ENCODE measurements around the gene MUC3A.

MUC3A gene

DNA sequence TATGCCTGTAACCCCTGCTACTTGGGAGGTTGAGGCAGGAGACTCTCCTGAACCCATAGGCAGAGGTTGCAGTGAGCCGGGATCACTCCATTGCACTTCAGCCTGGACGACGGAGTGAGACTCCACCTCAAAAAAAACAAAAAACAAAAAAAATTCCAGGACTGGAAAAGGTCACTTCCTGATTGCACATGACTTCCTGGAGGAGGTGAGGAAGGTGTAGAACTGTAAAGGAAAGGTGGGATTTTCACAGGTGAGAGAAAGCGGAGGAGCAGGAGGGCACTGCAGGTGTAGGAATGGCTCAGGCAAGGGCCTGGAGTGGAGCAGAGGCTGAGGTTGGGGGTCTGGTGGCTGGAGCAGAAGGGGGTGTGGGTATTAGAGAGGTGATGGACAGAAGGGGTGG, 3.2 kb upstream of the MUC3A start:
- FAIRE-seq = no peak

DNA sequence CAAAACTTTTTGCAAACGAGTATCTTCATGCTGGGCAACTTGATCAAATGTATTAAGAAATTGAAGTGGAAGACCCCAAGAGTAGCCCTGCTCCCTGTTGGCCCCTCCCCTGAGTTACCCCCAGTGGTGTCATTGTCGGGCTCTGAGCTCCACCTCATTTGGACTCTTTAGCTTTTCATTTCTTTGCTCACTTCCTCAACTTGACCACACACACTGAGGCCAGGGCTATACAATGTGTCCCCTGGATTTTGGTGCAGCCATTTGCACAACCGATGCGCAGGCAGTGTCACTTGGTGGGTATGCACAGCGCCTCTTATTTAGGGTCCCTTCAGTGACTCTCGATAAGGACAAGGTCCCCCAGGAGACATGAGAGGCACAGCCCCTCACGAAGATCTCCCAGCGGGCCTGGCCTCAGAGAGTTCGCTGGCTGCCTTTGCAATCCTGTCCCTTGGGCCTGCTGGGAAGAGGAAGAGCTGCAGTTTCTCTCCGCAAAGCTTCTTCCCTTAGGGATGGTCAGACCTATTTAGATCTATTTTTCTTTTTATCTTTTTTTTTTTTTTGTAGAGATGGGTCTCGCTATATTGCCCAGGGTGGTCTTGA, 2.5 kb upstream of the MUC3A start:
- FAIRE-seq = no peak

DNA sequence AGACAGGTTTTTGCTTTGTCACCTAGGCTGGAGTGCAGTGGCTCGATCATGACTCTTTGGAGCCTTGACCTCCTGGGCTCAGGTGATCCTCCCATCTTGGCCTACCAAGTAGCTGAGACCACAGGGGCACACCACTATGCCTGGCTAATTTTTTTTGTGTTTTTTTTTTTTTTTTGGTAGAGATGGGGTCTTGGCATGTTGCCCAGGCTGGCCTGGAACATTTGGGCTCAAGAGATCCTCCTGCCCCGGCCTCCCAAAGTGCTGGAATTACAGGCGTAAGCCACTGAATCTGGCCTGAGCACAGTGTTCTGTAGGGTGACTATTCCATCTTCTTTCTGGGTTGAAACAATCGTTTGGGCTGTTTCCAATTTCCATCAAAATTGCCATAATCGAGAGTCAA, 1.5 kb upstream of the MUC3A start:
- no peak for FAIRE-seq

DNA sequence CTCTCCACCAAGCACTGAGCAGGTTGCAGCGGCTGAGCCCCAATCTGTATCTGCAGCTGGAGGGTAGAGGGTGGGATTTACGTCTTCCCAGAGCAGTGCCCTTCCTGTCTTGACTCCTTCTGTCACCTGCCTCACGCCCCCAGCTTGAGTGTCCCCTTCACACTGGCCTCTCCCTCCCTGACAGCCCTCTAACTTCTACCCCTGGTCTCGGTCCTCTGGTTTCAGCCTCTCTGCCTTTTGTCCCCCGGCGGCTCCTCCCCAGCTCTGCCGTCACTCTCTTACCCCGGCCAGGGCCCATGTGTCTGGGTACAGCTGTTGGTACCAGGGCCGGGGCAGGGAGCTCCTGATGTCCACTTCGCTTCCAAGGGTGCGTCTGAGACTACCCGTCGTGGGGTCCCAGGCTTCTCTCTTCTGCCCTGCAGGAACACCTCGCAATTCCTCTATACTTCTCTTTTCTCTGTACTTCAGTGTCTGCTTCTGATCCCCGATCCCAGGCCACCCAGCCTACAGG, 654 bp downstream of the MUC3A start:
- no peak for FAIRE-seq

DNA sequence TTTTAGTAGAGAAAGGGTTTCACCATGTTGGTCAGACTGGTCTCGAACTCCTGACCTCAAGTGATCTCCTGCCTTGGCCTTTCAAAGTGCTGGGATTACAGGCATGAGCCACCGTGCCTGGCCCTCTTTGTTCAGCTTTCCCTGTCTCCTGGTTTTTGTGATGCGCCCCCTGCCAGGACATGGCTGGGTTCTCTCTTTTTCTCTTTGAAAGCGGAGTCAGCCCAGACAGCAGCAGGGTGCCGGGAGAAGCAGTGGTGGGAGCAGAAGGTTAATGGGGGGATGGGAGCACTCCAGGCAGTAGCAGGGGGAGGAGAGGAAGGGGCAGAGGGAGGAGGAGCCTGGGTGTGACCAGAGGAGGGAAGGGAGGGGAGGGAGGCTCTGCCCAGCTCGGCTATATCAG, 1.8 kb downstream of the MUC3A start:
- no peak for FAIRE-seq

DNA sequence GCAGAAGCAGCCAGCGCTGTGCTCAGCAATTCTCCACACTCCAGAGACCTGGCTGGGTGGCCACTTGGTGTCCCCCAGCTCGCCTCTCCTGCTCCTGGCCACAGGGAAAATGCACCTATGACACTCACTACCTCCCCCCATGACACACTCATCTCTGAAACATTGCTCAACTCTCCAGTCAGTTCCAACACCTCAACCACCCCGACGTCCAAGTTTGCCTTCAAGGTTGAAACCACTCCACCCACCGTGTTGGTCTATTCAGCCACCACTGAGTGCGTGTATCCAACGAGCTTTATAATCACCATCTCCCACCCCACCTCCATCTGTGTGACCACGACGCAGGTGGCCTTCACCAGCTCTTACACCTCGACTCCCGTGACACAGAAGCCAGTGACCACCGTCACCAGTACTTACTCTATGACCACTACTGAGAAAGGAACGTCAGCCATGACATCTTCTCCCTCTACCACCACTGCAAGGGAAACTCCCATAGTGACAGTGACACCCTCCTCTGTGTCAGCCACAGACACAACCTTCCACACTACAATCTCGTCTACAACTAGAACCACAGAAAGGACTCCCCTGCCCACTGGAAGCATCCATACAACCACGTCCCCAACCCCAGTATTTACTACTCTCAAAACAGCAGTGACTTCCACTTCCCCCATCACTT, 2.7 kb downstream of the MUC3A start:
- FAIRE-seq = no peak

DNA sequence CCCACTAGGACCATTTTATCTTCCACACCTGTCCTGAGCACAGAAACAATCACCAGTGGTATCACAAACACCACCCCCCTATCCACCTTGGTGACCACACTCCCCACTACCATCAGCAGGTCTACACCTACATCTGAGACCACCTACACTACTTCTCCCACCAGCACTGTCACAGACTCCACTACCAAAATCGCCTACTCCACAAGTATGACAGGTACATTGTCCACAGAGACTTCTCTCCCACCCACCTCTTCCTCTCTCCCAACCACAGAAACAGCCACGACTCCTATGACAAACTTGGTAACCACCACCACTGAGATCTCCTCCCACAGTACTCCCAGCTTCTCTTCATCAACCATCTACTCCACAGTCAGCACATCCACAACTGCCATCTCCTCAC, 3.3 kb downstream of the MUC3A start:
- FAIRE-seq = no peak

DNA sequence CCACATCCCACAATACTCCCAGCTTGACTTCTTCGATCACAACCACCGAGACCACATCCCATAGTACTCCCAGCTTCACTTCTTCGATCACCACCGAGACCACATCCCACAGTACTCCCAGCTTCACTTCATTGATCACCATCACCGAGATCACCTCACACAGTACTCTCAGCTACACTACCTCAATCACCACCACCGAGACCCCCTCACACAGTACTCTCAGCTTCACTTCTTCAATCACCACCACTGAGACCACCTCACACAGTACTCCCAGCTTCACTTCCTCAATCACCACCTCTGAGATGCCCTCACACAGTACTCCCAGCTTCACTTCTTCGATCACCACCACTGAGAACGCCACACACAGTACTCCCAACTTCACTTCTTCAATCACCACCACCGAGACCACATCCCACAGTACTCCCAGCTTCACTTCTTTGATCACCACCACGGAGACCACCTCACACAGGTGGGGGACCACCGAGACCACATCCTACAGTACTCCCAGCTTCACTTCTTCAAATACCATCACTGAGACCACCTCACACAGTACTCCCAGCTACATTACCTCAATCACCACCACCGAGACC, 8.6 kb downstream of the MUC3A start:
- no peak for FAIRE-seq

DNA sequence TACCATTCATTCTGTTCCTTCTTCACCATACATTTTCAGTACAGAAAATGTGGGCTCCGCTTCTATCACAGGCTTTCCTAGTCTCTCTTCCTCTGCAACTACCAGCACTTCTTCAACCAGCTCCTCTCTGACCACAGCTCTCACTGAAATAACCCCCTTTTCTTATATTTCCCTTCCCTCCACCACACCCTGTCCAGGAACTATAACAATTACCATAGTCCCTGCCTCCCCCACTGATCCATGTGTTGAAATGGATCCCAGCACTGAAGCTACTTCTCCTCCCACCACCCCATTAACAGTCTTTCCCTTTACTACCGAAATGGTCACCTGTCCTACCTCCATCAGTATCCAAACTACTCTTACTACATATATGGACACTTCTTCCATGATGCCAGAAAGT, 10.6 kb downstream of the MUC3A start:
- FAIRE-seq = no peak

DNA sequence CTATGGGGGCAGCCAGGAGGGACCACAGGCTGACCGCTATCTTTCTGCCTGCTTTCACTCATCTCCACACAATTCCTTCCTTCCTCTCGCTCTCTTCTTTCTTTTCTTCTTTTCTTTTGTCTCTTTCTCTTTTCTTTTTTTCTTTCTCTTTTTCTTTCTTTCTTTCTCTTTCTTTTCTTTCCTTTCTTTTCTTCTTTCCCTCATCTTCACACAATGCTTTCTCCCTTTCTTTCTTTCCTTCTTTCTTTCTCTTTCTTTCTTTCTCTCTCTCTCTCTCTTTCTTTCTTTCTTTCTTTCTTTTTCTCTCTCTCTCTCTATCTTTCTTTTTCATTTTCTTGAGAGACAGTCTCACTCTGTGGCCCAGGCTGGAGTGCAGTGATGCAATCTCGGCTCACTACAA, 13.2 kb downstream of the MUC3A start:
- FAIRE-seq = no peak

DNA sequence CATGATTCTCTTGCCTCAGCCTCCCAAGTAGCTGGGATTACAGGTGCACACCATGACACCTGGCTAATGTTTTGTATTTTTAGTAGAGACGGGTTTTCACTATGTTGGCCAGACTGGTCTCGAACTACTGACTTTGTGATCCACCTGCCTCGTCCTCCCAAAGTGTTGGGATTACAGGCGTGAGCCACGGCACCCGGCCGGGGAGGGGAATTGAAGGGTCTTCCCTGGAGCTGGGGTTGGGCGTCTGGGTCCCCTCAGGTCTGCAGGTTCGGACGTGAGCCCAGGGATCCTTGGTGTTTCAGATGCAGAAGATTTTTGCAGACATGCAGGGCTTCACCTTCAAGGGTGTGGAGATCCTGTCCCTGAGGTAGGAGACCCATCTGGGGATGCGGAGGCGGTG, 14.1 kb downstream of the MUC3A start:
- no peak for FAIRE-seq

DNA sequence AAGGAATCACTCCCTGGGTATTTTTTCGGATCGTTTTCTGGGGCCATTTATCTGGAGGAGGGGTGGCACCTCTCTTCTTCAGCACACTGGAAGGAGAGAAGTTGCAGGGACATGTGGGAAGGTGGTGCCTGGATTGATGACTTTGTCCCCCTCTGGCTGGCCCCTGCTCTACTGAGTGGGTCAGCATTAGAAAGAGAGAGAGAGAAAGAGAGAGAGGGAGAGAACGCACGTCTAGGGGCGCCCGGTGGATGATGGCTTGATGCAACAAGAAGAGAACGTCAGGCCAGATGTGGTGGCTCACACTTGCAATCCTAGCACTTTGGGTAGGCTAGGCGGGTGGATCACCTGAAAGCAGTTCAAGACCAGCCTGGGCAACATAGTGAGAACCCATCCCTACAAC, 14.5 kb downstream of the MUC3A start:
- no peak for FAIRE-seq

DNA sequence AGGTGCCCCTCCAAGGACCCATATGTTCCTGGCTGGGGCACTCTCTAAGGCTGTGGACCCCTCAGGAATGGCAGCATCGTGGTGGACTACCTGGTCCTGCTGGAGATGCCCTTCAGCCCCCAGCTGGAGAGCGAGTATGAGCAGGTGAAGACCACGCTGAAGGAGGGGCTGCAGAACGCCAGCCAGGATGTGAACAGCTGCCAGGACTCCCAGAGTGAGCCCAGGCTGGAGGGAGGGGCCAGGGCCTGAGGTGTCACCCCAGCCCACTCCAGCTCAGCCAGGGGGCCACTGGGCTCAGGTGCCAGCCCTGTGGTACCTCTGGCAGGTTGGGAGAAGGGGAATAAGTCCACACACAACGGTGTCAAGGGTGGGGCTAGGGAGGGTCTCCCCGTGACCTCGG, 15.3 kb downstream of the MUC3A start:
- FAIRE-seq = no peak

DNA sequence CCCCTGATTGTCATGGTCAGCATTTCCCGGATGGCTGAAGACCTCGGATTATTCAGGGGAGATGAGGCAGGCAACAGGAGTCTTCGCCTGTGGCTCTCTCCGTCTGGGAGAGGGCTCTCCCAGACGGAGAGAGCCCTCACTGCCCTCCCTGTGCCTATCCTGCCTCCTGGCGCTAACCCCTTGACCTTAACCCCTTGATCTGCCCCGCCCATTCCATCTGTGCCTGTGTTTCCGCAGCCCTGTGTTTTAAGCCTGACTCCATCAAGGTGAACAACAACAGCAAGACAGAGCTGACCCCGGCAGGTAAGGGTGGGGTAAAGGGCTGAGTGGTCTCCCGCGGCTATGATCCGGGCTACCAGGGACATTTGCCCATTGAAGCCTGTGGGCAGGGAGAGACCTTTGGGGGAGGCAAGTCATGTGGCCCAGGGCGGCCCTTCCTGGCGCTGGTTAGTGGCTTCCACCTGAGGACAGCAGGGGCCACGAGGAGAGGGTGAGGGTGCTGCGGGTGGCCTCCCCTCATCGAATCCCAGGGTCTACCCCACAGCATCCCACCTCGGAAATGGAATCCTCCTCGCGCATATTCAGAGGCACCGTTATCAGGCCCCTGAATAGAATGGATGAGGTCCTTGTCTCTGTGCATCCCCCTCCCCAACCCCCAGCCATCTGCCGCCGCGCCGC, 15.8 kb downstream of the MUC3A start:
- FAIRE-seq = no peak

DNA sequence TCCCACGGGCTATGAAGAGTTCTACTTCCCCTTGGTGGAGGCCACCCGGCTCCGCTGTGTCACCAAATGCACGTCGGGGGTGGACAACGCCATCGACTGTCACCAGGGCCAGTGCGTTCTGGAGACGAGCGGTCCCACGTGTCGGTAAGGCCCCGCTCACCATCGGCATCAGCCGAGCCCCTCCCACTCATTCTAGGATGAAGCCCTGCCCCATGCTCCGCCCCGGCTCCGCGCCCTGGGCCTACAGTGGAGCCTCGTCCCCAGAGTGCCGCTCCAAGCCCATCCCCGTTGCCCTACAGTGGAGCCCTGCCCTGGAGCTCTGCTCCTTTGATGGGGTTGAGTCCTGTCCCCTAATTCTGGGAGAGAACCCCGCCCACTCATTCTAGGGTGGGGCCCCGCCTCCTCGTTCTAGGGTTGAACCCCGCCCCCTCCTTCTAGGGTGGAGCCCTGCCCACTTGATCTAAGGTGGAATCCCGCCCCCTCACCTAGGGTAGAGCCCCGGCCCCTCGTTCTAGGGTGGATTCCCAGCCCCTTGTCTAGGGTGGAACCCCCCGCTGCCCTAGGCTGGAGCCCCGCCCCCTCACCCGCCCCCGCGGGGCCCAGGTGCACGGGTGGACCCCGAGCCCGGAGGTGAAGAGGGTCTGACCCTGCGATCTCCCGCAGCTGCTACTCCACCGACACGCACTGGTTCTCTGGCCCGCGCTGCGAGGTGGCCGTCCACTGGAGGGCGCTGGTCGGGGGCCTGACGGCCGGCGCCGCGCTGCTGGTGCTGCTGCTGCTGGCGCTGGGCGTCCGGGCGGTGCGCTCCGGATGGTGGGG, 16.6 kb downstream of the MUC3A start:
- FAIRE-seq = no peak

DNA sequence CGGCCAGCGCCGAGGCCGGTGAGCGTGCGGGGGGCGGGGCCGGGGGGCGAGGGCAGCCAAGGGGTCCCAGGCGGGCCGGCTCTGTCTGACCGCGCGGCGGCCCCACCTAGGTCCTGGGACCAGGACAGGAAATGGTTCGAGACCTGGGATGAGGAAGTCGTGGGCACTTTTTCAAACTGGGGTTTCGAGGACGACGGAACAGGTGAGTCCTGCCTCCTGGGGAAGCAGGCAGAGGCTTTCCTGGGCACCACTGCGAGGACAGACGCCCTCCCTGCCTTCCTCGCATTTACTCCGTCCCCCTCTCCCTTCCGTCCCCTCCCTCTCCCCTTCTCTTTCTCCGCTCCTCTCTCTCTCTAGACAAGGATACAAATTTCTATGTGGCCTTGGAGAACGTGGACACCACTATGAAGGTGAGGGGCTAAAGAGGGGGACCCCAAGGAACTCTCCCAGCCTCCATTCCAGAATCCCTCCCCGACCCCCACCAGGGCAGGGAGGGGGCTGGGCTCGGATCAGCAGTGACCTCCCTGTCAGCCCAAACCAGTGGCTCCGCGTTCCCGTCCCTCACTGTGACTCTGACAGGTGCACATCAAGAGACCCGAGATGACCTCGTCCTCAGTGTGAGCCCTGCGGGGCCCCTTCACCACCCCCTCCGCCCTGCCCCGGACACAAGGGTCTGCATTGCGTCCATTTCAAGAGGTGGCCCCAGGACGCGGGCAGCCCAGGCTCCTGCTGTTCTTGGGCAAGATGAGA, 17.4 kb downstream of the MUC3A start:
- FAIRE-seq = no peak

DNA sequence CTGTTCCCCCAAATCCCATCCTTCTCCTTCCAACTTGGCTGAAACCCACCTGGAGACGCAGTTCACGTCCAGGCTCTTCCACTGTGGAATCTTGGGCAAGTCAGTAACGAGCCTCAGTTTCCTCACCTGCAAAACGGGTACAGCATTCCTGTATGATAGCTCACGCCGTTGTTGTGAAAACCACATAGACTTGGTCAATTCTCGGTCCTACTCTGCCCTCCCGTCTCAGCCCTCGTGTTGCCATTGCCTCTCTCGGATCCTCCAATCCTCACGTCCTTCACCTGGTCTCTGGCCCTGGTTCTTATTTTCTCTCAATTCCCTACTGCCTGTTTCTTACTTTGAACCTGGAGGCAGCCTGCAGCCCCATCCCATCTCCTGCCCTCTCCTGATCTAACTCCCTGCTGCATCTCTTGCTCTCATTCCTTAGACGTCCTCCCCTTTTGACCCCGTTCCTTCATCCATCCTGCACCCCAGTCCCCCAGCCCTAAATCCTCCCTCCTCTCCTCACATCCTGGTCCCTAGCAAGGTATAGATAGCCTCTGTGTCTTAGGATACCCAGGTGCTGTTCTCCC, 18.0 kb downstream of the MUC3A start:
- no peak for FAIRE-seq

DNA sequence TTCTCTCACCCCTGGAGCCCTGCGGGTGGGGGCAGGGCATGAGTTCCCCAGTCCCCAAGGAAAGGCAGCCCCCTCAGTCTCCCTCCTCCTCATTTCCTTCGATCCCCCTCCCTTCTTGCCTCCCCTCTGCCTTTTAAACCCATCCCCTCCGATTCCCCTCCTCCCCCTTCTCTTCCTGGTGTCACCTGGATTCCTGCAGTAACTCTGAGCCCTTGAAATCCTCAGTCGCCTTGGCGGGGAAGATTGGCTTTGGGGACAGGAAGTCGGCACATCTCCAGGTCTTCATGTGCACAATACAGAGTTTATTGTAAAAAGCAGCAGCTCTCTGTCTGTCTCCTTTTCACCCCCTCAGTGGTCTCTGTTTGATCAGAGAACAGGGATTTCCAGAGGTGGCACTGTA, 18.7 kb downstream of the MUC3A start:
- FAIRE-seq = no peak

DNA sequence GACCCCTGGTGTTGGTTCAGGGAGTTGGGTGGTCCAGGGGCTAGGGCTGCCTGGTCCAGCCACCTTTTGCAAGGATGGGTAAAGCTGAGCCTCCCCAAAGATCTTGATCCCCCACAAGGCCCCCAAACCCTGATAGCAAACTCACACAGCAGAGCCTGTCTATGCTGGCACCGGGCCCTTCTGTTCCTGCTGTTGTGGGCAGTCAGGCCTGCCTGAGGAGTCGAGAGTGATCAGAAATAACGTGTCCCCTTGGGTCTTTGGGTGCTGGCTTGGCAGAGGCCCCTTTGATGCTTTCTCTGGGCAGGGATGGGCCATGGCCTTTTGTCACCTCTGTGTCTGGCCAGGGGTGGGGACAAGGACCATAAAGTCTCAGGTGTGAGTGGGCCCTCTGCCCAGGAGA, 19.3 kb downstream of the MUC3A start:
- FAIRE-seq = no peak

DNA sequence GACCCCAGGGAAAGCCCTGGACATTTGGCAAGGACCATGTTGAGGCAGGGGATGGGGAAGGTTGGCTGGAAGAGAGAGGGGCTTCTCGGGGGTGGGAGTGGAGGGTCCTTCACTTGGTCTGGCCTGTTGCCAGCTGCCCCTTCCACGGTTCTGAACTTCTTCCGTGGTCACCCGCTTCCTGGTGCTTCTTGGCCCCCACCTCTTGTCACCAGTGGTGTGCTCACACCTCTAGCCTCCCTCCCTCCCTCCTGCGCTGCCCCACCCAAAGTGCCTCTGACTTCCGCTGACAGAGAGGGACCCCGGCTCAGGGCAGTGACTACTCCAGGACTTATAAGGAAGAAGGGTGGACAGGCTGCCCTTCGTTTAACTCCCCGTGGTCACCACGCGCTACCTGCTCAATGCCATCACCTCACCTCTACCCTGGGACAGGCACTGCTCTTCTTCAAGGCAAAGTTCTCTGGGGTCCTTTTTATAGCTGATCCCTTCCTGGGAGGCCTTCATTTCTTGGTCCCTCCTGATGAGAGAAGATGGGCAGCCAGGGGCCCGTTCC, 19.8 kb downstream of the MUC3A start, which contains the start of gene MUC12:
Gene MUC12 (plus strand): TSS at position 500 of the 550 bp plus-strand sequence. CDS start 58 bp downstream, outside the sequence.
- no peak for FAIRE-seq

Measured in G401.6 (cell line).